ENCODE measurements around the gene TRIP13. TPM values are rescaled to one million over a fixed set of nuclear protein-coding genes. Genes with fewer than 3 reads are reported as not detected.
A peak's percentile ranks its signal among the peaks of the same experiment; 100 is the strongest.

TRIP13 gene
- total and polyA plus RNA-seq, 2 of the 13 experiments (the other 11 are each of a cell fraction or from before 2014, with no cell fraction given), result 13.5 to 33.0 TPM

DNA sequence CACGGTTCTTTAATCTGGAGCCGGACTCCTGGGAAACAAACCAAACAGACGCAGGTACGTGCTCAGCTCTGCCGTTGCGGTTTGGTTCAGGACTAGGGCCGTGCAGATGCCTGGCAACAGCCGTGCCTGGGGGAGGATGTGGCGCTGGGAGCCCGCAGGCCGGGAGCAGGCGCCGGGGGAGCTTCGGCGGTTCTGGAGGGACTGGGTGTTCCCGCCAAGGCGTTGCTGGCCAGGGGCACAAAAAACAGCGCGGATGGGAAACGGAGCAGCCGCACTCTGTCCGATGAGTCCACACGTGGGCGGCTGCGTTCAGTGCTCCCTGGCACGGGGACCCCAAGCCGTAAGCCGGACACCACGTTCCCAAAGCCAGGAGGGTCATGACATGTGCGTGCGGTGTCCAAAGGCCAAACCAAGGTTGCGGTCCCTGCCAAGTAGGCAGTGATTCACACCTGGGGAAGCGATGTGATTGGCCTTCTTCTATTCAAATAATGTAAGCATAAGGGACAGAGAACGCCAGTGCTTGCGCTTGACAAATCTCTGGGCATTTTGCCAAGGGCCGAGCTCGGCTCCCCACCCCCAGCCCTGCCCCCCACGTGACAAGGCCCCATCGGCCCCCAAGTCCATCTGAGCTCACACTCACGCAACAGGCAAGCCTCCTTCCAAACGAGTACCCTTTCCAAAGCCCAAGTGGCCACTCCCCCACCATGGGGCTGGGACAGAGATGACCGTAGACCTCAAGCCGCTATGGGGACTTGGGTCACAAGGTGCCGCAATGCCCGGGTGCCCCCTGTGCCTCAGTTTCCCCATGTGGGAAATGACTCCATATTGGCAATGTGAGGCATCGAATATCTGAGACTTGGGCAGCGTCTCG is 66.3 kb downstream of the TRIP13 start (continued):
- TF ChIP-seq, protein P1, sequence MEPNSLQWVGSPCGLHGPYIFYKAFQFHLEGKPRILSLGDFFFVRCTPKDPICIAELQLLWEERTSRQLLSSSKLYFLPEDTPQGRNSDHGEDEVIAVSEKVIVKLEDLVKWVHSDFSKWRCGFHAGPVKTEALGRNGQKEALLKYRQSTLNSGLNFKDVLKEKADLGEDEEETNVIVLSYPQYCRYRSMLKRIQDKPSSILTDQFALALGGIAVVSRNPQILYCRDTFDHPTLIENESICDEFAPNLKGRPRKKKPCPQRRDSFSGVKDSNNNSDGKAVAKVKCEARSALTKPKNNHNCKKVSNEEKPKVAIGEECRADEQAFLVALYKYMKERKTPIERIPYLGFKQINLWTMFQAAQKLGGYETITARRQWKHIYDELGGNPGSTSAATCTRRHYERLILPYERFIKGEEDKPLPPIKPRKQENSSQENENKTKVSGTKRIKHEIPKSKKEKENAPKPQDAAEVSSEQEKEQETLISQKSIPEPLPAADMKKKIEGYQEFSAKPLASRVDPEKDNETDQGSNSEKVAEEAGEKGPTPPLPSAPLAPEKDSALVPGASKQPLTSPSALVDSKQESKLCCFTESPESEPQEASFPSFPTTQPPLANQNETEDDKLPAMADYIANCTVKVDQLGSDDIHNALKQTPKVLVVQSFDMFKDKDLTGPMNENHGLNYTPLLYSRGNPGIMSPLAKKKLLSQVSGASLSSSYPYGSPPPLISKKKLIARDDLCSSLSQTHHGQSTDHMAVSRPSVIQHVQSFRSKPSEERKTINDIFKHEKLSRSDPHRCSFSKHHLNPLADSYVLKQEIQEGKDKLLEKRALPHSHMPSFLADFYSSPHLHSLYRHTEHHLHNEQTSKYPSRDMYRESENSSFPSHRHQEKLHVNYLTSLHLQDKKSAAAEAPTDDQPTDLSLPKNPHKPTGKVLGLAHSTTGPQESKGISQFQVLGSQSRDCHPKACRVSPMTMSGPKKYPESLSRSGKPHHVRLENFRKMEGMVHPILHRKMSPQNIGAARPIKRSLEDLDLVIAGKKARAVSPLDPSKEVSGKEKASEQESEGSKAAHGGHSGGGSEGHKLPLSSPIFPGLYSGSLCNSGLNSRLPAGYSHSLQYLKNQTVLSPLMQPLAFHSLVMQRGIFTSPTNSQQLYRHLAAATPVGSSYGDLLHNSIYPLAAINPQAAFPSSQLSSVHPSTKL (CRISPR knock-in tag; IDR thresholded peaks at IDR 0.05), result peak; percentile 55
- no peak for TF ChIP-seq ZNF224 (CRISPR knock-in tag; IDR thresholded peaks at IDR 0.05)
- TF ChIP-seq MTF2 (CRISPR knock-in tag; IDR thresholded peaks at IDR 0.05; ENCODE audit: borderline replicate concordance), result peak; percentile 47; the same call in 1 of the 2 replicates
- TF ChIP-seq ZNF549 (CRISPR knock-in tag; IDR thresholded peaks at IDR 0.05), result no peak
- peak; percentile 24; the same call in 1 of the 2 replicates for TF ChIP-seq NFYC (CRISPR knock-in tag; IDR thresholded peaks at IDR 0.05)
- 0 out of 2 replicates have a peak, but pooled peaks have one; percentile 23 for TF ChIP-seq PATZ1 (CRISPR knock-in tag; IDR thresholded peaks at IDR 0.05)
- peak; percentile 28; the same call in 1 of the 2 replicates for TF ChIP-seq KDM5B (CRISPR knock-in tag; IDR thresholded peaks at IDR 0.05; ENCODE audit: borderline replicate concordance)
- 0 out of 2 replicates have a peak, but pooled peaks have one; percentile 33 for TF ChIP-seq NR2F2 (IDR thresholded peaks at IDR 0.05; ENCODE audit: borderline replicate concordance, low read depth)
- TF ChIP-seq GABPB1 (CRISPR knock-in tag; IDR thresholded peaks at IDR 0.05), result peak; percentile 42; the same call in 1 of the 2 replicates
- TF ChIP-seq SOX13 (IDR thresholded peaks at IDR 0.05), result no peak
- 0 out of 4 replicates have a peak, but pooled peaks of 1 of the 2 experiments have one; percentile 27 for TF ChIP-seq SOX13 (CRISPR knock-in tag; conservative IDR thresholded peaks at IDR 0.05 in 1 of 2, IDR thresholded peaks at IDR 0.05 in 1 of 2)
- peak; percentile 79 for TF ChIP-seq FOSL2 (CRISPR knock-in tag; IDR thresholded peaks at IDR 0.05)
- peak; percentile 48; the same call in 1 of the 2 replicates for TF ChIP-seq NFYB (CRISPR knock-in tag; IDR thresholded peaks at IDR 0.05)
- peak; percentile 17 for TF ChIP-seq HNRNPLL (IDR thresholded peaks at IDR 0.05; ENCODE audit: low read depth, low read length, poor library complexity, severe bottlenecking)
- TF ChIP-seq U2AF2 (IDR thresholded peaks at IDR 0.05; ENCODE audit: low read depth, low read length), result no peak
- TF ChIP-seq, protein P2, sequence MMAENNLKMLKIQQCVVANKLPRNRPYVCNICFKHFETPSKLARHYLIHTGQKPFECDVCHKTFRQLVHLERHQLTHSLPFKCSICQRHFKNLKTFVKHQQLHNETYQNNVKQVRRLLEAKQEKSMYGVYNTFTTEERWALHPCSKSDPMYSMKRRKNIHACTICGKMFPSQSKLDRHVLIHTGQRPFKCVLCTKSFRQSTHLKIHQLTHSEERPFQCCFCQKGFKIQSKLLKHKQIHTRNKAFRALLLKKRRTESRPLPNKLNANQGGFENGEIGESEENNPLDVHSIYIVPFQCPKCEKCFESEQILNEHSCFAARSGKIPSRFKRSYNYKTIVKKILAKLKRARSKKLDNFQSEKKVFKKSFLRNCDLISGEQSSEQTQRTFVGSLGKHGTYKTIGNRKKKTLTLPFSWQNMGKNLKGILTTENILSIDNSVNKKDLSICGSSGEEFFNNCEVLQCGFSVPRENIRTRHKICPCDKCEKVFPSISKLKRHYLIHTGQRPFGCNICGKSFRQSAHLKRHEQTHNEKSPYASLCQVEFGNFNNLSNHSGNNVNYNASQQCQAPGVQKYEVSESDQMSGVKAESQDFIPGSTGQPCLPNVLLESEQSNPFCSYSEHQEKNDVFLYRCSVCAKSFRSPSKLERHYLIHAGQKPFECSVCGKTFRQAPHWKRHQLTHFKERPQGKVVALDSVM (CRISPR knock-in tag; IDR thresholded peaks at IDR 0.05), result no peak
- TF ChIP-seq, protein P3, sequence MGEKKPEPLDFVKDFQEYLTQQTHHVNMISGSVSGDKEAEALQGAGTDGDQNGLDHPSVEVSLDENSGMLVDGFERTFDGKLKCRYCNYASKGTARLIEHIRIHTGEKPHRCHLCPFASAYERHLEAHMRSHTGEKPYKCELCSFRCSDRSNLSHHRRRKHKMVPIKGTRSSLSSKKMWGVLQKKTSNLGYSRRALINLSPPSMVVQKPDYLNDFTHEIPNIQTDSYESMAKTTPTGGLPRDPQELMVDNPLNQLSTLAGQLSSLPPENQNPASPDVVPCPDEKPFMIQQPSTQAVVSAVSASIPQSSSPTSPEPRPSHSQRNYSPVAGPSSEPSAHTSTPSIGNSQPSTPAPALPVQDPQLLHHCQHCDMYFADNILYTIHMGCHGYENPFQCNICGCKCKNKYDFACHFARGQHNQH (CRISPR knock-in tag; IDR thresholded peaks at IDR 0.05), result peak; percentile 41; the same call in 1 of the 2 replicates
- peak; percentile 52; the same call in 1 of the 2 replicates for TF ChIP-seq KDM2A (CRISPR knock-in tag; IDR thresholded peaks at IDR 0.05; ENCODE audit: borderline replicate concordance, low read depth)

All from HepG2 (cell line).